Osteoblast (primary cell): ENCODE measurements around the gene SLC15A5. TPM values are rescaled to one million over a fixed set of nuclear protein-coding genes. Genes with fewer than 3 reads are reported as not detected.

Experiments
- DNase-seq: peaks from one replicate; pipeline ENCODE4 v3.0.0; 2011; ENCODE audit warnings: low spot score, mixed read lengths; ENCODE audit not compliant: insufficient read length; ENCODE audit errors: missing footprints
- H2AFZ ChIP-seq: 2 replicates; pipeline ENCODE4 v1.6.0; 2011; ENCODE audit warnings: mild to moderate bottlenecking, low read length
- H3K27ac ChIP-seq: 2 replicates; pipeline ENCODE4 v1.5.1; 2011; ENCODE audit warnings: mild to moderate bottlenecking, low read depth, low read length, moderate library complexity
- H3K27me3 ChIP-seq: 2 replicates; pipeline ENCODE4 v1.6.0; 2012; ENCODE audit warnings: mild to moderate bottlenecking, control low read depth, inconsistent platforms, low read length, moderate library complexity; ENCODE audit not compliant: insufficient read depth
- H3K36me3 ChIP-seq: 2 replicates; pipeline ENCODE4 v1.5.1; 2011; ENCODE audit warnings: mild to moderate bottlenecking, low read length, control low read depth, moderate library complexity; ENCODE audit not compliant: insufficient read depth
- H3K4me1 ChIP-seq: 2 replicates; pipeline ENCODE4 v1.5.1; 2011; ENCODE audit warnings: mild to moderate bottlenecking, low read length, control low read depth, moderate library complexity; ENCODE audit not compliant: insufficient read depth
- H3K4me2 ChIP-seq: 2 replicates; pipeline ENCODE4 v1.6.0; 2011; ENCODE audit warnings: mild to moderate bottlenecking, low read length; ENCODE audit not compliant: insufficient read depth
- H3K4me3 ChIP-seq: fragments of 200-600 bp; sonication (generic); 3 replicates; pipeline ENCODE4 v1.5.1; 2012; ENCODE audit warnings: mild to moderate bottlenecking, low read length, inconsistent platforms; ENCODE audit not compliant: insufficient read depth
- H3K79me2 ChIP-seq: 2 replicates; pipeline ENCODE4 v1.6.0; 2012; ENCODE audit warnings: mild to moderate bottlenecking, low read length, control low read depth, inconsistent platforms; ENCODE audit not compliant: insufficient read depth
- H3K9me3 ChIP-seq: 2 replicates; pipeline ENCODE4 v1.5.1; 2011; ENCODE audit warnings: low read depth, low read length, control low read depth
- H4K20me1 ChIP-seq: 2 replicates; pipeline ENCODE4 v1.6.0; 2012; ENCODE audit warnings: mild to moderate bottlenecking, low read length, control low read depth; ENCODE audit not compliant: insufficient read depth
- total RNA-seq: library from RNA; depleted of rRNA; stranded (reverse); fragments of >200 nt; gene quantifications from 2 replicates; pipeline ENCODE4 v1.2.3, GENCODE V29; 2012
- TF ChIP-seq, protein P1 (sequence below): IDR thresholded peaks from 2 replicates; pipeline ENCODE4 v1.5.1; 2011; ENCODE audit warnings: mild to moderate bottlenecking, low read depth, low read length, moderate library complexity; ENCODE audit errors: extremely low read depth

Gene SLC15A5
- total RNA-seq, 1 donor, result not detected

DNA sequence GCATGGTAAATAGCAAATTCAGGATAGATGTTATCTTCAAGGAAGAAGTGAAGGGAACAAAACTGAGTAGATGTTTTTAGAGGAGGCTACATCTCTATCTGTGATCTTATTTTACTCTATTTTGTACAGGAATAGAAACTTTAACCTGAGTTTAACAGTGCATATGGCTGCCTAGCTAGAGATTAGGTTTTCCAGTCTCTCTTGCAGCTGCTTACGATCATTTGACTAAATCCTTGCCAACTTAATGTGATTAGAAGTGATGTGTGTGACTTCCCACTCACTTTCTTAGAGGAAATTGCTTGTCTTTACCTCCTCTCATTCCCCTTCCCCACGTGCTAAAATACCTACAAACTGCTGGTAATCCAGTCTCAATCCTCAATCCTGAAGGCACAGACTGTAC is 26.5 kb upstream of the SLC15A5 start:
- H4K20me1 ChIP-seq, result no peaks in the 10 kb centered on the region
- H2AFZ ChIP-seq, result no peak overlapping the region
- no peaks in the 10 kb centered on the region for H3K36me3 ChIP-seq
- H3K27ac ChIP-seq, result no peak overlapping the region
- no peak overlapping the region for H3K4me3 ChIP-seq
- H3K4me1 ChIP-seq, result peaks cover 13% of the 10 kb centered on the region
- no peak for DNase-seq
- no peaks in the 10 kb centered on the region for H3K9me3 ChIP-seq
- no peak overlapping the region for H3K4me2 ChIP-seq
- no peaks in the 10 kb centered on the region for H3K79me2 ChIP-seq
- peaks cover 2% of the 10 kb centered on the region for H3K27me3 ChIP-seq
- TF ChIP-seq, protein P1, sequence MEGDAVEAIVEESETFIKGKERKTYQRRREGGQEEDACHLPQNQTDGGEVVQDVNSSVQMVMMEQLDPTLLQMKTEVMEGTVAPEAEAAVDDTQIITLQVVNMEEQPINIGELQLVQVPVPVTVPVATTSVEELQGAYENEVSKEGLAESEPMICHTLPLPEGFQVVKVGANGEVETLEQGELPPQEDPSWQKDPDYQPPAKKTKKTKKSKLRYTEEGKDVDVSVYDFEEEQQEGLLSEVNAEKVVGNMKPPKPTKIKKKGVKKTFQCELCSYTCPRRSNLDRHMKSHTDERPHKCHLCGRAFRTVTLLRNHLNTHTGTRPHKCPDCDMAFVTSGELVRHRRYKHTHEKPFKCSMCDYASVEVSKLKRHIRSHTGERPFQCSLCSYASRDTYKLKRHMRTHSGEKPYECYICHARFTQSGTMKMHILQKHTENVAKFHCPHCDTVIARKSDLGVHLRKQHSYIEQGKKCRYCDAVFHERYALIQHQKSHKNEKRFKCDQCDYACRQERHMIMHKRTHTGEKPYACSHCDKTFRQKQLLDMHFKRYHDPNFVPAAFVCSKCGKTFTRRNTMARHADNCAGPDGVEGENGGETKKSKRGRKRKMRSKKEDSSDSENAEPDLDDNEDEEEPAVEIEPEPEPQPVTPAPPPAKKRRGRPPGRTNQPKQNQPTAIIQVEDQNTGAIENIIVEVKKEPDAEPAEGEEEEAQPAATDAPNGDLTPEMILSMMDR, result no peak

DNA sequence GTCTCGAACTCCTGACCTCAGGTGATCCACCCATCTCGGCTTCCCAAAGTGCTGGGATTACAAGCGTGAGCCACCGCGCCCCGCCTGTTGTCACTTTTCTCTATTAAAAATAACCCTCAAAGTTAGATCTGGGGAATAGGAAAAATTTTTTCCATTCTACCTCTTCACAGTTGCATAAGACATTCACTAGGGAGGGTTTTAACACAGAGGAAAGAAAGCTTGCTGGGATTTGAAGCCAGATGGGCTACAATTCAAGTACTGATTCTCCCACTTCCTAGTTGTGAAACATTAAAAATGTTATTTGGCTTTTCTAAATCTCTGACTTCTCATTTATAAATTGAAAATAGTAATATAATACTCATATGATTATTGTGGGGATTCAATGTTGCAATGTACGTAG is 23.3 kb upstream of the SLC15A5 start:
- no peaks in the 10 kb centered on the region for H3K9me3 ChIP-seq
- no peaks in the 10 kb centered on the region for H4K20me1 ChIP-seq
- TF ChIP-seq, protein P1, result no peak
- DNase-seq, result no peak
- no peak overlapping the region for H2AFZ ChIP-seq
- H3K4me2 ChIP-seq, result no peak overlapping the region
- no peak overlapping the region for H3K4me3 ChIP-seq
- H3K4me1 ChIP-seq, result peaks cover 13% of the 10 kb centered on the region
- peaks cover 2% of the 10 kb centered on the region for H3K27me3 ChIP-seq
- H3K36me3 ChIP-seq, result no peaks in the 10 kb centered on the region
- no peaks in the 10 kb centered on the region for H3K79me2 ChIP-seq
- H3K27ac ChIP-seq, result no peak overlapping the region

DNA sequence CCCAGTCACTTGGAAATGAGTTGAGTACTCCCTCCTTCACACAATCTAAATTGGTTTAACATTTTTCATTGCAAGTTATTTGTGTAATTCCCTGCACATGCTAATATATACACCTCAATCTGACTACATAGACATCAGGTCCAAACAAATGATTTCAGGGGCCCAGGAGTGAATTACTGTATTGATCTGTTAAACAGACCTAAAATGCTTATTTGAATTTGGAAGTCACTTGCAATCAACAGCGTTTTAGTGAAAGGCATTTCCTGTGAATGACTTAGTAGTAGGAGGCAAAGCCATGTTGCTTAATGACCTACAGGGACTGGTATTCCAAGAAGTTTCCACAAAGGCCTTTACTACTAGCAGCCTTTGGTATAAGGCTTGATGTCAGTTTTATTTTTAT is 22.6 kb upstream of the SLC15A5 start:
- TF ChIP-seq, protein P1, result no peak
- peak; percentile 43 for DNase-seq
- Histone ChIP-seq H4K20me1 (no peaks in the 10 kb centered on the region), H3K79me2 (no peaks in the 10 kb centered on the region), H3K36me3 (no peaks in the 10 kb centered on the region), H2AFZ (no peak overlapping the region), H3K4me2 (no peak overlapping the region), H3K9me3 (no peaks in the 10 kb centered on the region), H3K4me3 (no peak overlapping the region), H3K27ac (no peak overlapping the region), H3K4me1 (peaks cover 13% of the 10 kb centered on the region), H3K27me3 (peaks cover 2% of the 10 kb centered on the region)

DNA sequence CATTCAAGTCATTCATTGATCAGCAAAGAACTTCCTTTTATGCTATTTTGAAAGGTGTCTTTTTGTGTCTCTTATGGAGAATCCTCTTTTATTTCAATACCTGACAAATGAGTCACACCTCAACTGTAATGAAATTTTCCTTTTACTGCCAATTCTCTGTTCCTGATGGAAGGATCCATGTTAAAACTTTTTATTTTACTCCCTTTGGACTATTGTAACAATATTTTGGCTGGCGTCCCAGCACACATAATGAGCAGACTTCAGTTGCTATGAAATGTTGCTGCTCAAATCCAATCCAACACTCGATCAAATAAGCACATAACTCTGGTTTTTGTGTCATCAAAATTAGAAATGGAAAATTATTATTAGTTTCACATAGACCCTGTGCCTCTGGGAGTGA is 21.9 kb upstream of the SLC15A5 start:
- TF ChIP-seq, protein P1, result no peak
- no peak overlapping the region for H3K4me3 ChIP-seq
- no peak overlapping the region for H3K4me2 ChIP-seq
- H4K20me1 ChIP-seq, result no peaks in the 10 kb centered on the region
- peaks cover 2% of the 10 kb centered on the region for H3K27me3 ChIP-seq
- no peaks in the 10 kb centered on the region for H3K9me3 ChIP-seq
- no peaks in the 10 kb centered on the region for H3K79me2 ChIP-seq
- H3K36me3 ChIP-seq, result no peaks in the 10 kb centered on the region
- no peak overlapping the region for H3K27ac ChIP-seq
- no peak overlapping the region for H2AFZ ChIP-seq
- no peak for DNase-seq
- peaks cover 13% of the 10 kb centered on the region for H3K4me1 ChIP-seq
